Endothelial cell of umbilical vein (primary cell): ENCODE data around the gene CLTC. TPM values are rescaled to one million over a fixed set of nuclear protein-coding genes. Genes with fewer than 3 reads are reported as not detected.

Experiments used
- BruUV-seq: library from RNA; stranded (reverse); fragments of 400-500 nt; replicated peaks from 2 replicates; lab custom pipeline; 2021; lab: Mats Ljungman, UMichigan
- CTCF ChIA-PET: fragments of 300-600, 350-600 bp; sonication (Branson Sonifier 250); formaldehyde crosslinking; loops from one replicate; lab custom pipeline; 2021; ENCODE audit warnings: antibody characterized with exemption, inconsistent platforms; lab: Charles Lee
- POLR2A ChIA-PET: fragments of 300-600, 350-600 bp; sonication (Branson Sonifier 250); formaldehyde crosslinking; loops from one replicate; lab custom pipeline; 2021; ENCODE audit warnings: antibody characterized with exemption, inconsistent platforms; lab: Charles Lee
- DNase-seq: peaks from one replicate; pipeline ENCODE4 v3.0.0-alpha.2; 2011; ENCODE audit warnings: low read depth, low spot score
- FAIRE-seq: peaks from 2 replicates; lab custom pipeline; 2011; peaks lifted over from hg19 to GRCh38; lab: Jason Lieb, UNC
- H2AFZ ChIP-seq: 2 replicates; pipeline ENCODE4 v1.6.0; 2012; ENCODE audit warnings: low read depth, low read length, control low read depth, inconsistent platforms
- H3K27ac ChIP-seq: 2 replicates; pipeline ENCODE4 v1.5.1; 2011; ENCODE audit warnings: low read depth, mild to moderate bottlenecking, control low read depth, low read length, moderate library complexity; ENCODE audit not compliant: insufficient read depth
- H3K27me3 ChIP-seq, 2 experiments: 2 replicates each; pipeline versions ENCODE4 v1.6.0 to v1.6.1; 2011; ENCODE audit warnings: low read length in 2 of 2, mixed read lengths in 1 of 2; ENCODE audit not compliant: control insufficient read depth in 2 of 2, insufficient read depth in 2 of 2
- H3K36me3 ChIP-seq, 2 experiments: 2 replicates in 1 of 2; 3 replicates in 1 of 2; pipeline ENCODE4 v1.5.1; 2011; ENCODE audit warnings: low read length in 2 of 2, mild to moderate bottlenecking in 1 of 2, moderate library complexity in 1 of 2; ENCODE audit not compliant: control insufficient read depth in 2 of 2, insufficient read depth in 2 of 2; ENCODE audit errors: extremely low read depth in 1 of 2
- H3K4me1 ChIP-seq: 3 replicates; pipeline ENCODE4 v1.5.1; 2011; ENCODE audit warnings: mild to moderate bottlenecking, low read length; ENCODE audit not compliant: control insufficient read depth, insufficient read depth; ENCODE audit errors: extremely low read depth
- H3K4me2 ChIP-seq: 2 replicates; pipeline ENCODE4 v1.6.1; 2011; ENCODE audit warnings: low read length, control low read depth, mixed read lengths; ENCODE audit not compliant: insufficient read depth
- H3K4me3 ChIP-seq, 3 experiments: fragments of 200-600 bp in 1 of 3; sonication (generic), shearing (Covaris generic) in 1 of 3; replicated peaks in 1 of 3; 2 replicates each; pipeline ENCODE4 v1.5.1; 2011 to 2016; ENCODE audit warnings: control low read depth in 3 of 3, low read length in 3 of 3, mild to moderate bottlenecking in 2 of 3, inconsistent platforms in 1 of 3, low read depth in 1 of 3, moderate library complexity in 1 of 3; ENCODE audit not compliant: insufficient read depth in 1 of 3
- H3K79me2 ChIP-seq: 2 replicates; pipeline ENCODE4 v1.6.0; 2012; ENCODE audit warnings: low read length, inconsistent platforms; ENCODE audit not compliant: control insufficient read depth, insufficient read depth
- H3K9ac ChIP-seq: replicated peaks from 2 replicates; pipeline ENCODE3; 2011; ENCODE audit warnings: low read length, control low read depth; ENCODE audit not compliant: insufficient read depth; ENCODE audit errors: extremely low read depth
- H3K9me1 ChIP-seq: replicated peaks from 3 replicates; pipeline ENCODE4 v1.6.0; 2011; ENCODE audit warnings: mild to moderate bottlenecking, low read length; ENCODE audit not compliant: control insufficient read depth, insufficient read depth; ENCODE audit errors: extremely low read depth
- H3K9me3 ChIP-seq: replicated peaks from 2 replicates; pipeline ENCODE4 v1.5.1; 2012; ENCODE audit warnings: low read length, inconsistent platforms; ENCODE audit not compliant: control insufficient read depth, insufficient read depth
- H4K20me1 ChIP-seq: replicated peaks from 2 replicates; pipeline ENCODE3; 2011; ENCODE audit warnings: mild to moderate bottlenecking, low read length; ENCODE audit not compliant: control insufficient read depth, insufficient read depth; ENCODE audit errors: extremely low read depth
- GATA2 ChIP-seq: IDR thresholded peaks from 2 replicates; pipeline ENCODE4 v1.7.0; 2011; ENCODE audit warnings: low read depth, mild to moderate bottlenecking, moderate library complexity, mixed read lengths, low read length; ENCODE audit not compliant: insufficient read length, insufficient read depth
- POLR2A ChIP-seq: IDR thresholded peaks from 2 replicates; pipeline ENCODE4 v1.6.1; 2012; ENCODE audit warnings: low read depth, mild to moderate bottlenecking, control low read depth, low read length
- POLR2AphosphoS5 ChIP-seq: IDR thresholded peaks from 2 replicates; pipeline ENCODE4 v1.6.1; 2012; ENCODE audit warnings: low read depth, mild to moderate bottlenecking, control low read depth, low read length, moderate library complexity; ENCODE audit not compliant: insufficient read depth
- dilution Hi-C: fragments of 300-500 bp; cut with MboI; formaldehyde crosslinking; loops from one replicate; pipeline ENCODE4 v1.15.0; 2019; ENCODE audit warnings: low sequenced_read_pairs; ENCODE audit not compliant: extremely low pct_ligation_motif_present
- intact Hi-C: fragments of 100-400 bp; cut with micrococcal nuclease; formaldehyde crosslinking; loops from one replicate; pipeline ENCODE4 v1.10.0; 2022
- polyA plus RNA-seq, 4 experiments: library from polyadenylated mRNA; depleted of rRNA in 3 of 4; stranded (reverse) in 3 of 4; unstranded in 1 of 4; fragments of >200 nt; gene quantifications; 2 replicates each; pipeline versions ENCODE4 v1.2.1 to v1.2.3, GENCODE V29; 2011 to 2012; ENCODE audit warnings: missing spikeins in 1 of 4
- total RNA-seq: library from RNA; stranded (reverse); gene quantifications from 2 replicates; pipeline ENCODE4 v1.2.3, GENCODE V29; 2021
- TF ChIP-seq, protein P1 (sequence below): IDR thresholded peaks from 2 replicates; pipeline ENCODE4 v1.6.1; 2011; ENCODE audit not compliant: insufficient read depth, insufficient read length

The CLTC gene
- total and polyA plus RNA-seq, 2 donors (not counting 3 experiments of a cell fraction or from before 2014, with no cell fraction given) = 164 to 326 TPM

DNA sequence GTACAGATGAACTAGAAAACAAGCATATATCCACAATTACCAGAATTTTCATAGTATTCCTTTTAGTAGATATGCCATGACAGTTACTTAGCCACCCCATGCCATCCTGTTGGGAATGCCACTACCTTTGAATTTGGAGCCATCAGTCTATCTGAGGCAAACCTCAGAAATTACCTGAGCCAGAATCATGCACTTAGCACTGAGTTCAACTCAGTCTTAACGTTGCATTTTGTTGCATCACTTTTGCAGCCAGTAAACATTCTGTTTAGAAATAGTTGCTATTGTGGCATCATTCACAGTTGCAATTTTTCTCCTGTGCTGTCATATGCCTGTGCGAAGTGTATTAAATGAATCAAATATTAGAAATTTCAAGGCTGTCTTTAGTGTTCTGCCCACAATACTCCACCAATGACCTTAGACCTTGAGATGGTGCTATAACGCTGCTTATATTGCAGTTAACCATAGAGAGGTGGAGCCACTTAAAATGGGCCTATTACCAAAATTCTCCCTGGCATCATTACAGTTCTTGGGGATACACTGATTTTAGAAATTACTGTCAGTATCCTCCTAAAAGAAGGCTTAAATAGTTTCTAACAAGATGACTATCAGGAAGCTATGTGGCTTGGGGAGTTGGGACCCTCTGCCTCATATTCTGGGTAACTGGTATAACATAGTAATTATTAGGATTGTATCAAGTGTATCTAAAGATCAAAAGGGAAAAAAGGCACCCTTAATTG lies 76.4 kb downstream of the CLTC start:
- Histone ChIP-seq H3K4me3 (no peak overlapping the region), H3K9me3 (no peaks in the 10 kb centered on the region), H3K4me2 (no peak overlapping the region), H3K27ac (no peak overlapping the region), H3K9me1 (no peaks in the 10 kb centered on the region), H3K79me2 (peaks cover 75% of the 10 kb centered on the region), H3K27me3 (no peaks in the 10 kb centered on the region), H3K9ac (no peak overlapping the region), H2AFZ (no peak overlapping the region), H4K20me1 (peaks cover 10% of the 10 kb centered on the region), H3K4me1 (no peaks in the 10 kb centered on the region), H3K36me3 (peaks cover 35 to 48% of the 10 kb centered on the region in 2 experiments)
- CTCF ChIA-PET = interaction anchor here (1.0 kb wide), 1 partner anchor 163 kb away, joined by 3 read pairs; no protein-coding TSS in a partner anchor
- no peak for DNase-seq
- FAIRE-seq = no peak
- POLR2A ChIA-PET = no interaction called here
- no peak for TF ChIP-seq GATA2
- TF ChIP-seq POLR2AphosphoS5 = peak; percentile 17
- peak; percentile 14 for TF ChIP-seq POLR2A
- intact Hi-C loops = no loop called here
- dilution Hi-C loops = no loop called here
- BruUV-seq = no TSS peak

DNA sequence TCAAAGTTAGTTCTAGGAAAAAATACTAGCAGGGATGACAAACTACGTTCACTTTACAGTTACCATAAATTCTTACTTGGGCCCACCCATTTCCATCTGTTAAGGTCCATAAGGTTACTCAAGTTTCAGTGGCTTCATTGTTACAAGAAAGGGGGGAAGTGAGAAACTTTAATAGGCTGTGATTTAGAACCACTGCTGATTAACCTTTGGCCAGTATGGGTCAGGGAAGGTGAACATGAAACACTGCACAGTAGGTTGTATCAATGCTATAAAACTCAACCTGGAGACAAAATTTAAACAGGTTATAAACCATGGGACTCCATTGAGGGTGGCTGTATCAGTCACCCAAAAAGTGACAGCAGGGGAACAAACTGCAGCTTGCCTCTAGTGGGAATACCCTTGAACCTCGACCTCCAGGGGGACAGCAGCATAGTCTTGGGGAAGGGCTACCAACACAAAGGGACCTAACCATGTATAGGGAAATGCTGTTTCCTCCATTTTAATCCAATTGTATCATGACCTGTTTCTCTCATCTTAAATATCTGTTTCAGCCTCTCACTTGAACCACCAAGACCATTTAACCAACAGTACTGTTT lies 77.1 kb downstream of the CLTC start:
- FAIRE-seq (no peak), DNase-seq (no peak)
- CTCF ChIA-PET = interaction anchor here (1.0 kb wide), 1 partner anchor 162 kb away, joined by 3 read pairs; no protein-coding TSS in a partner anchor
- Histone ChIP-seq H3K4me2 (no peak overlapping the region), H2AFZ (no peak overlapping the region), H3K4me1 (no peaks in the 10 kb centered on the region), H4K20me1 (peaks cover 10% of the 10 kb centered on the region), H3K27me3 (no peaks in the 10 kb centered on the region), H3K9me3 (no peaks in the 10 kb centered on the region), H3K79me2 (peaks cover 80% of the 10 kb centered on the region), H3K36me3 (peaks cover 33 to 45% of the 10 kb centered on the region in 2 experiments), H3K27ac (no peak overlapping the region), H3K9ac (no peak overlapping the region), H3K4me3 (no peak overlapping the region), H3K9me1 (no peaks in the 10 kb centered on the region)
- POLR2A ChIA-PET = no interaction called here
- no TSS peak for BruUV-seq
- dilution Hi-C loops = no loop called here
- TF ChIP-seq, protein P1, sequence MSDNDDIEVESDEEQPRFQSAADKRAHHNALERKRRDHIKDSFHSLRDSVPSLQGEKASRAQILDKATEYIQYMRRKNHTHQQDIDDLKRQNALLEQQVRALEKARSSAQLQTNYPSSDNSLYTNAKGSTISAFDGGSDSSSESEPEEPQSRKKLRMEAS = no peak
- peak; percentile 8 for TF ChIP-seq POLR2AphosphoS5
- intact Hi-C loops = no loop called here
